H1 (cell line): ENCODE data around the gene HES4. TPM values are rescaled to one million over a fixed set of nuclear protein-coding genes. Genes with fewer than 3 reads are reported as not detected.

Experiments
- CTCF ChIA-PET: fragments of 300-600 bp; sonication (Branson Sonifier 250); formaldehyde crosslinking; loops from one replicate; lab custom pipeline; 2021; ENCODE audit not compliant: partially characterized antibody; lab: Charles Lee
- POLR2A ChIA-PET: fragments of 300-600 bp; sonication (Branson Sonifier 250); formaldehyde crosslinking; loops from one replicate; lab custom pipeline; 2021; ENCODE audit warnings: inconsistent platforms; ENCODE audit not compliant: partially characterized antibody; lab: Charles Lee
- DNase-seq, 2 experiments: peaks; one replicate each; pipeline versions ENCODE4 v3.0.0 to v3.0.0-alpha.2; 2010 to 2022; ENCODE audit warnings: low spot score in 2 of 2, low read depth in 1 of 2, mixed read lengths in 1 of 2
- FAIRE-seq: peaks from 2 replicates; lab custom pipeline; 2011; peaks lifted over from hg19 to GRCh38; lab: Jason Lieb, UNC
- H2AFZ ChIP-seq: 2 replicates; pipeline ENCODE4 v1.8.1; 2012; ENCODE audit warnings: low read length, inconsistent platforms
- H2AK5ac ChIP-seq: 2 replicates; pipeline ENCODE4 v1.6.1; 2013; ENCODE audit warnings: low read depth, low read length
- H2BK120ac ChIP-seq: replicated peaks from 2 replicates; pipeline ENCODE3; 2013; ENCODE audit warnings: low read depth, low read length, inconsistent platforms
- H2BK12ac ChIP-seq: 2 replicates; pipeline ENCODE4 v1.6.1; 2013; ENCODE audit warnings: low read depth, low read length
- H2BK15ac ChIP-seq: 2 replicates; pipeline ENCODE4 v1.6.1; 2013; ENCODE audit warnings: low read length
- H2BK20ac ChIP-seq: 2 replicates; pipeline ENCODE4 v1.6.1; 2013; ENCODE audit warnings: low read length
- H2BK5ac ChIP-seq: 2 replicates; pipeline ENCODE4 v1.6.1; 2013; ENCODE audit warnings: low read depth, low read length
- H3K14ac ChIP-seq: 2 replicates; pipeline ENCODE4 v1.6.1; 2013; ENCODE audit warnings: inconsistent platforms; ENCODE audit not compliant: insufficient read length
- H3K18ac ChIP-seq: 2 replicates; pipeline ENCODE4 v1.6.1; 2013; ENCODE audit warnings: low read length; ENCODE audit errors: extremely low read depth
- H3K23ac ChIP-seq: 2 replicates; pipeline ENCODE4 v1.6.1; 2013; ENCODE audit warnings: inconsistent platforms; ENCODE audit not compliant: insufficient read length
- H3K23me2 ChIP-seq: 2 replicates; pipeline ENCODE4 v1.6.1; 2013; ENCODE audit warnings: low read depth, low read length
- H3K27ac ChIP-seq: 2 replicates; pipeline ENCODE4 v1.6.1; 2011; ENCODE audit warnings: low read depth, low read length, inconsistent platforms
- H3K27me3 ChIP-seq, 4 experiments: replicated peaks in 1 of 4; 1 replicate in 1 of 4; 2 replicates in 3 of 4; pipeline versions ENCODE4 v1.6.1 to v1.8.1; 2011 to 2013; ENCODE audit warnings: low read length in 3 of 4, mild to moderate bottlenecking in 3 of 4, inconsistent platforms in 2 of 4, mixed read lengths in 2 of 4, moderate library complexity in 1 of 4; ENCODE audit not compliant: control insufficient read depth in 3 of 4, insufficient read depth in 3 of 4; ENCODE audit errors: extremely low read depth in 1 of 4
- H3K36me3 ChIP-seq, 4 experiments: 2 replicates each; pipeline versions ENCODE4 v1.6.1 to v1.8.1; 2011 to 2013; ENCODE audit warnings: mild to moderate bottlenecking in 4 of 4, low read length in 3 of 4, moderate library complexity in 2 of 4, control low read depth in 1 of 4, inconsistent platforms in 1 of 4; ENCODE audit not compliant: insufficient read depth in 4 of 4, control insufficient read depth in 2 of 4
- H3K4ac ChIP-seq: replicated peaks from 2 replicates; pipeline ENCODE3; 2013; ENCODE audit warnings: low read length, low read depth, mixed read lengths, inconsistent platforms; ENCODE audit not compliant: insufficient read length
- H3K4me1 ChIP-seq, 4 experiments: replicated peaks in 1 of 4; 1 replicate in 1 of 4; 2 replicates in 3 of 4; pipeline versions ENCODE4 v1.6.1 to v1.8.1; 2011 to 2013; ENCODE audit warnings: low read length in 3 of 4, inconsistent platforms in 2 of 4, mixed read lengths in 1 of 4; ENCODE audit not compliant: insufficient read depth in 4 of 4, control insufficient read depth in 3 of 4
- H3K4me2 ChIP-seq, 2 experiments: 2 replicates each; pipeline versions ENCODE4 v1.6.1 to v1.8.1; 2011 to 2013; ENCODE audit warnings: low read depth in 2 of 2, low read length in 2 of 2, control low read depth in 1 of 2, inconsistent platforms in 1 of 2, mild to moderate bottlenecking in 1 of 2; ENCODE audit not compliant: insufficient read depth in 1 of 2
- H3K4me3 ChIP-seq, 4 experiments: fragments of 200-600, 300-600 bp in 1 of 4; sonication (generic), shearing (Covaris generic), sonication (Bioruptor Twin) in 1 of 4; 2 replicates each; pipeline versions ENCODE4 v1.5.1 to v1.8.1; 2011 to 2016; ENCODE audit warnings: low read length in 4 of 4, low read depth in 3 of 4, control low read depth in 2 of 4, inconsistent platforms in 2 of 4, mild to moderate bottlenecking in 2 of 4, mixed read lengths in 1 of 4, moderate library complexity in 1 of 4; ENCODE audit not compliant: insufficient read depth in 2 of 4; ENCODE audit errors: extremely low read depth in 1 of 4
- H3K56ac ChIP-seq: replicated peaks from 2 replicates; pipeline ENCODE3; 2013; ENCODE audit warnings: low read depth, mild to moderate bottlenecking, mixed read lengths, low read length, inconsistent platforms; ENCODE audit not compliant: insufficient read length
- H3K79me1 ChIP-seq: 2 replicates; pipeline ENCODE4 v1.6.1; 2013; ENCODE audit warnings: low read depth, low read length, control low read depth
- H3K79me2 ChIP-seq, 2 experiments: 2 replicates each; pipeline versions ENCODE4 v1.6.1 to v1.8.1; 2012 to 2013; ENCODE audit warnings: low read length in 2 of 2, mild to moderate bottlenecking in 2 of 2, inconsistent platforms in 1 of 2; ENCODE audit not compliant: insufficient read depth in 2 of 2, control insufficient read depth in 1 of 2
- H3K9ac ChIP-seq, 4 experiments: replicated peaks in 1 of 4; 1 replicate in 1 of 4; 2 replicates in 3 of 4; pipeline versions ENCODE4 v1.6.1 to v1.8.1; 2011 to 2013; ENCODE audit warnings: low read depth in 3 of 4, low read length in 3 of 4, control low read depth in 2 of 4, mild to moderate bottlenecking in 2 of 4, moderate library complexity in 2 of 4, inconsistent platforms in 1 of 4; ENCODE audit errors: extremely low read depth in 1 of 4
- H3K9me3 ChIP-seq, 2 experiments: 2 replicates each; pipeline versions ENCODE4 v1.6.1 to v1.8.1; 2012 to 2013; ENCODE audit warnings: mild to moderate bottlenecking in 2 of 2, moderate library complexity in 2 of 2, control low read depth in 1 of 2, inconsistent platforms in 1 of 2, low read depth in 1 of 2, low read length in 1 of 2, mixed read lengths in 1 of 2; ENCODE audit not compliant: insufficient read depth in 2 of 2
- H4K20me1 ChIP-seq, 2 experiments: replicated peaks in 1 of 2; 2 replicates each; pipeline versions ENCODE3 to v1.8.1; 2011 to 2013; ENCODE audit warnings: inconsistent platforms in 2 of 2, low read length in 2 of 2, mild to moderate bottlenecking in 1 of 2; ENCODE audit not compliant: insufficient read depth in 2 of 2, control insufficient read depth in 1 of 2
- H4K5ac ChIP-seq: 2 replicates; pipeline ENCODE4 v1.6.1; 2013; ENCODE audit warnings: low read length, low read depth, mixed read lengths, inconsistent platforms; ENCODE audit not compliant: insufficient read length
- H4K8ac ChIP-seq: 2 replicates; pipeline ENCODE4 v1.8.0; 2013; ENCODE audit warnings: mild to moderate bottlenecking, moderate library complexity, low read length, inconsistent platforms; ENCODE audit not compliant: insufficient read depth; ENCODE audit errors: extremely low read depth
- H4K91ac ChIP-seq: replicated peaks from 2 replicates; pipeline ENCODE3; 2013; ENCODE audit warnings: low read length, mixed read lengths, inconsistent platforms; ENCODE audit not compliant: insufficient read length
- CEBPB ChIP-seq: IDR thresholded peaks from 2 replicates; pipeline ENCODE4 v1.6.1; 2012; ENCODE audit warnings: low read depth, low read length
- GTF2F1 ChIP-seq: IDR thresholded peaks from 2 replicates; pipeline ENCODE4 v1.6.1; 2012; ENCODE audit warnings: low read depth, low read length, improper control_type of control experiment, borderline replicate concordance
- HDAC2 ChIP-seq, 2 experiments: fragments of 300-600 bp in 1 of 2; sonication (generic) in 1 of 2; IDR thresholded peaks; 2 replicates each; pipeline ENCODE4 v1.6.1; 2011 to 2012; ENCODE audit warnings: low read depth in 2 of 2, low read length in 2 of 2, mild to moderate bottlenecking in 2 of 2, moderate library complexity in 2 of 2, borderline replicate concordance in 1 of 2, inconsistent platforms in 1 of 2
- RNF2 ChIP-seq: fragments of 200-900, 300-1000 bp; sonication (generic); IDR thresholded peaks from 2 replicates; pipeline ENCODE4 v1.7.1; 2016; ENCODE audit warnings: borderline replicate concordance, low read depth, mild to moderate bottlenecking, antibody characterized with exemption, low read length; ENCODE audit not compliant: poor library complexity, severe bottlenecking; ENCODE audit errors: missing control alignments
- TCF12 ChIP-seq: IDR thresholded peaks from 2 replicates; pipeline ENCODE4 v1.6.1; 2011; ENCODE audit warnings: low read depth, mild to moderate bottlenecking, low read length
- WGBS, 2 experiments: shearing (Covaris generic) in 1 of 2; methylation state at CpG; one replicate each; pipeline versions ENCODE4 v1.1.6 to v1.1.7; 2013 to 2015; ENCODE audit warnings: low lambda C conversion rate in 2 of 2, mixed read lengths in 2 of 2, inconsistent platforms in 1 of 2, low coverage in 1 of 2, missing lambda C conversion rate in 1 of 2; ENCODE audit not compliant: insufficient replicate concordance in 2 of 2, insufficient coverage in 1 of 2, insufficient read length in 1 of 2; ENCODE audit errors: extremely low coverage in 1 of 2, missing lambda C conversion rate in 1 of 2; 5-methylcytosine and 5-hydroxymethylcytosine counted together
- polyA plus RNA-seq, 7 experiments: library from polyadenylated mRNA; depleted of rRNA in 3 of 7; stranded (reverse) in 5 of 7; unstranded in 2 of 7; fragments of >200 nt in 5 of 7; fragments of 200-250 nt in 2 of 7; gene quantifications; 1 replicate in 5 of 7; 2 replicates in 1 of 7; 4 replicates in 1 of 7; pipeline versions ENCODE4 v1.2.1 to v1.2.3, GENCODE V29; 2011 to 2013; ENCODE audit warnings: missing spikeins in 2 of 7, mixed read lengths in 2 of 7
- total RNA-seq: library from RNA; stranded (reverse); fragmentation: NEBNext Ultra II Directional; extraction: Animal tissue kit (Norgen Biotek cat#: 25700); gene quantifications from 2 replicates; pipeline ENCODE4 v1.2.1, GENCODE V29; 2021
- TF ChIP-seq, protein P1 (sequence below): IDR thresholded peaks from 2 replicates; pipeline ENCODE4 v1.6.1; 2011; ENCODE audit warnings: low read length, improper control_type of control experiment

HES4 gene
- total and polyA plus RNA-seq, 2 of the 8 experiments (the other 6 are each of a cell fraction or from before 2014, with no cell fraction given), result 2.8 to 3.5 TPM

DNA sequence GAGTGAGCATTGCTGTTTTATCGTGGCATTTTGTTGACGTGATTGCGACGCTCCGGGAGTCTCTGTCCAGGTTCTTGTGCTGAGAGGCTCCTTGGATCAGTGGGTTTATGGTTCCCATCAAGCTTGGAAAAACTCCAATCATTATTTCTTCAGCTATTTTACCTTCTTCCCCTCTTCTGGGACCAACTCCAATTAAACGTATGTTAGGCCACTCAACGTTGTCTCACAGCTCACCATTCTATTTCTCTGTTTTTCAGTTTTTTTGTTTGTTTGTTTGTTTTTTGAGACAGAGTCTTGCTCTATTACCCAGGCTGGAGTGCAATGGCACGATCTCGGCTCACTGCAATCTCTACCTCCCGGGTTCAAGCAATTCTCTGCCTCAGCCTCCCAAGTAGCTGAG, 8.0 kb downstream of the HES4 start:
- DNase-seq, result no peak
- H3K27ac ChIP-seq, result no peak overlapping the region
- H4K91ac ChIP-seq, result no peak overlapping the region
- peaks cover 4 to 41% (median 30%) of the 10 kb centered on the region in 4 experiments for H3K27me3 ChIP-seq
- no peak overlapping the region for H2BK12ac ChIP-seq
- ChIA-PET POLR2A (no interaction called here), CTCF (interaction anchor here (1.0 to 7.7 kb wide), 3 partner anchors 10 to 72 kb away, joined by 4 to 86 read pairs (median 5); partner anchors contain the start of gene PERM1)
- FAIRE-seq, result no peak
- H2BK5ac ChIP-seq, result no peak overlapping the region
- H2AK5ac ChIP-seq, result no peak overlapping the region
- no peak overlapping the region for H3K9ac ChIP-seq
- peaks cover 4% of the 10 kb centered on the region; the same call in 1 of the 2 replicates for H3K23me2 ChIP-seq
- no peak overlapping the region for H2BK120ac ChIP-seq
- H3K36me3 ChIP-seq, result no peaks in the 10 kb centered on the region
- H3K56ac ChIP-seq, result no peak overlapping the region
- H3K4ac ChIP-seq, result no peak overlapping the region
- H2BK20ac ChIP-seq, result no peak overlapping the region
- no peak overlapping the region for H2BK15ac ChIP-seq
- H3K79me2 ChIP-seq, result no peaks in the 10 kb centered on the region
- no peaks in the 10 kb centered on the region for H3K4me1 ChIP-seq
- H3K79me1 ChIP-seq, result no peaks in the 10 kb centered on the region
- H2AFZ ChIP-seq, result no peak overlapping the region
- H4K5ac ChIP-seq, result no peak overlapping the region
- H4K8ac ChIP-seq, result no peak overlapping the region
- no peak overlapping the region for H3K18ac ChIP-seq
- no peak overlapping the region for H3K4me3 ChIP-seq
- no peak overlapping the region for H3K14ac ChIP-seq
- WGBS, 2 experiments, result 96% methylated on average over 10 of the region's 10 CpGs; no CpG with 5 or more reads in 1 of the 2 experiments
- H3K9me3 ChIP-seq, result no peaks in the 10 kb centered on the region
- H4K20me1 ChIP-seq, result peaks cover 0 to 3% of the 10 kb centered on the region in 2 experiments
- TF ChIP-seq, protein P1, sequence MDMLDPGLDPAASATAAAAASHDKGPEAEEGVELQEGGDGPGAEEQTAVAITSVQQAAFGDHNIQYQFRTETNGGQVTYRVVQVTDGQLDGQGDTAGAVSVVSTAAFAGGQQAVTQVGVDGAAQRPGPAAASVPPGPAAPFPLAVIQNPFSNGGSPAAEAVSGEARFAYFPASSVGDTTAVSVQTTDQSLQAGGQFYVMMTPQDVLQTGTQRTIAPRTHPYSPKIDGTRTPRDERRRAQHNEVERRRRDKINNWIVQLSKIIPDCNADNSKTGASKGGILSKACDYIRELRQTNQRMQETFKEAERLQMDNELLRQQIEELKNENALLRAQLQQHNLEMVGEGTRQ, result no peak
- TF ChIP-seq TCF12 (no peak), RNF2 (no peak), CEBPB (no peak), GTF2F1 (no peak), HDAC2 (IDR thresholded peaks at IDR 0.05; ENCODE audit: borderline replicate concordance in 1 of 2, low read depth in 2 of 2, low read length in 2 of 2) (no peak)
- TF ChIP-seq, all 59 proteins: peak for 0
- no peak overlapping the region for H3K23ac ChIP-seq
- no peak overlapping the region for H3K4me2 ChIP-seq
